DOHH2 (cell line): ENCODE measurements around the gene ZFAND2A.
A peak's percentile ranks its signal among the peaks of the same experiment; 100 is the strongest.
"Not testable (repeated sequence)": the region's sequence is repeated elsewhere in the genome, so short reads cannot be mapped to it uniquely, and the experiment has no call there.

Source experiments
- H3F3A ChIP-seq: fragments of 200-600 bp; sonication (generic), shearing (Covaris generic); 2 replicates; pipeline ENCODE4 v1.6.0; 2016; ENCODE audit warnings: antibody characterized with exemption, mild to moderate bottlenecking; ENCODE audit not compliant: control insufficient read depth, insufficient read depth
- H3K27ac ChIP-seq: fragments of 200-600 bp; sonication (generic); 2 replicates; pipeline ENCODE4 v1.5.1; 2014; ENCODE audit warnings: low read depth, mild to moderate bottlenecking, low read length, moderate library complexity
- H3K27me3 ChIP-seq: fragments of 200-600 bp; sonication (generic); 2 replicates; pipeline ENCODE4 v1.6.1; 2014; ENCODE audit warnings: mild to moderate bottlenecking, low read length, mixed read lengths; ENCODE audit not compliant: control insufficient read depth
- H3K36me3 ChIP-seq: fragments of 200-600 bp; sonication (generic); 2 replicates; pipeline ENCODE4 v1.6.1; 2014; ENCODE audit warnings: mild to moderate bottlenecking, low read length, moderate library complexity, mixed read lengths; ENCODE audit not compliant: control insufficient read depth
- H3K4me1 ChIP-seq: fragments of 200-600 bp; sonication (generic); 2 replicates; pipeline ENCODE4 v1.6.1; 2014; ENCODE audit warnings: mild to moderate bottlenecking, low read length, mixed read lengths; ENCODE audit not compliant: control insufficient read depth
- H3K4me2 ChIP-seq: fragments of 200-600 bp; sonication (generic); 2 replicates; pipeline ENCODE4 v1.6.0; 2014; ENCODE audit warnings: mild to moderate bottlenecking, low read length, moderate library complexity
- H3K4me3 ChIP-seq: fragments of 200-600 bp; sonication (generic); 2 replicates; pipeline ENCODE4 v1.5.1; 2014; ENCODE audit warnings: mild to moderate bottlenecking, low read length, mixed read lengths
- H3K79me2 ChIP-seq: fragments of 200-600 bp; sonication (generic); 2 replicates; pipeline ENCODE4 v1.6.1; 2014; ENCODE audit warnings: mild to moderate bottlenecking, low read length, mixed read lengths; ENCODE audit not compliant: control insufficient read depth
- H3K9me2 ChIP-seq: fragments of 200-600 bp; sonication (generic); replicated peaks from 2 replicates; pipeline ENCODE4 v1.6.1; 2014; ENCODE audit warnings: mild to moderate bottlenecking, low read length, mixed read lengths; ENCODE audit not compliant: control insufficient read depth
- H3K9me3 ChIP-seq: fragments of 200-600 bp; sonication (generic); 2 replicates; pipeline ENCODE4 v1.6.1; 2014; ENCODE audit warnings: antibody characterized with exemption, low read length, mixed read lengths; ENCODE audit not compliant: control insufficient read depth, insufficient read depth
- H4K20me1 ChIP-seq: fragments of 200-600 bp; sonication (generic); 2 replicates; pipeline ENCODE4 v1.6.0; 2014; ENCODE audit warnings: low read depth, mild to moderate bottlenecking, antibody characterized with exemption, low read length, moderate library complexity; ENCODE audit not compliant: control insufficient read depth, insufficient read depth
- EZH2phosphoT487 ChIP-seq: fragments of 200-600 bp; sonication (generic); IDR thresholded peaks from 2 replicates; pipeline ENCODE4 v1.6.1; 2017; ENCODE audit warnings: borderline replicate concordance, mild to moderate bottlenecking, antibody characterized with exemption, low read length, moderate library complexity, mixed read lengths
- TF ChIP-seq, protein P1 (sequence below): fragments of 200-600 bp; sonication (generic); IDR thresholded peaks from one replicate; pipeline ENCODE4 v1.5.1; 2014; ENCODE audit warnings: antibody characterized with exemption, mild to moderate bottlenecking, low read depth, low read length; ENCODE audit not compliant: poor library complexity, severe bottlenecking

Gene ZFAND2A

DNA sequence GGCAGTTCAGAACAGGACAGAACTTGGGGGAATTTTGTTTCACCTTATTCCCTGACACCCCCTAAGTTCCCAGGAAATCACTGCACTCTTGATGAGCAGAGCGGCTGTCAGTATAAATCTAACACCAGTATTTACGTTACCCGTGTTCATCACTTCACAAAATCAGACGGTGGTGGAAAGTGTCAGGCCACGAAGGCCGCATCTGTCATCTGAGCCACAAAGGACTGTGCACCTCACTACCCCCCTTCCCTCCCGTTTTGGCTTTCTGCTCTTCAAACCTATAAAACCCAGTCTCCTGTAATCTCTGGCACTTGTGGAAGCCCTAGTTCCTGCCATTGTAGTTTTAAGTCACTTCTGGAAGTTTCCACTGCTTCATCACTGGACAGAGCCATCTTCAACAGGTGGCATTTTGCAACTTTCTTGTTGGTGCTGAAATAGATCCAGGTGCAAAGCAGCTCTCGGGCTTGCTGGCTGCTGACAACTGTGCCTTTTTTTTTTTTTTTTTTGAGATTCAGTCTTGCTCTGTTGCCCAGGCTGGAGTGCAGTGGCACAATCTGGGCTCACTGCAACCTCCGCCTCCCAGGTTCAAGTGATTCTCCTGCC lies 9.5 kb downstream of the ZFAND2A start:
- H3K4me3 ChIP-seq: no peak overlapping the region
- no peak overlapping the region for H3K27ac ChIP-seq
- TF ChIP-seq, protein P1, sequence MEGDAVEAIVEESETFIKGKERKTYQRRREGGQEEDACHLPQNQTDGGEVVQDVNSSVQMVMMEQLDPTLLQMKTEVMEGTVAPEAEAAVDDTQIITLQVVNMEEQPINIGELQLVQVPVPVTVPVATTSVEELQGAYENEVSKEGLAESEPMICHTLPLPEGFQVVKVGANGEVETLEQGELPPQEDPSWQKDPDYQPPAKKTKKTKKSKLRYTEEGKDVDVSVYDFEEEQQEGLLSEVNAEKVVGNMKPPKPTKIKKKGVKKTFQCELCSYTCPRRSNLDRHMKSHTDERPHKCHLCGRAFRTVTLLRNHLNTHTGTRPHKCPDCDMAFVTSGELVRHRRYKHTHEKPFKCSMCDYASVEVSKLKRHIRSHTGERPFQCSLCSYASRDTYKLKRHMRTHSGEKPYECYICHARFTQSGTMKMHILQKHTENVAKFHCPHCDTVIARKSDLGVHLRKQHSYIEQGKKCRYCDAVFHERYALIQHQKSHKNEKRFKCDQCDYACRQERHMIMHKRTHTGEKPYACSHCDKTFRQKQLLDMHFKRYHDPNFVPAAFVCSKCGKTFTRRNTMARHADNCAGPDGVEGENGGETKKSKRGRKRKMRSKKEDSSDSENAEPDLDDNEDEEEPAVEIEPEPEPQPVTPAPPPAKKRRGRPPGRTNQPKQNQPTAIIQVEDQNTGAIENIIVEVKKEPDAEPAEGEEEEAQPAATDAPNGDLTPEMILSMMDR: no peak
- TF ChIP-seq EZH2phosphoT487: no peak
- no peaks in the 10 kb centered on the region for H3K27me3 ChIP-seq
- H3K79me2 ChIP-seq: no peaks in the 10 kb centered on the region
- H3K4me1 ChIP-seq: peaks cover 23% of the 10 kb centered on the region
- H3K36me3 ChIP-seq: peaks cover 50% of the 10 kb centered on the region
- H3K9me2 ChIP-seq: no peaks in the 10 kb centered on the region
- peaks cover 3% of the 10 kb centered on the region for H4K20me1 ChIP-seq
- no peak overlapping the region for H3K4me2 ChIP-seq
- H3F3A ChIP-seq: peaks cover 13% of the 10 kb centered on the region
- H3K9me3 ChIP-seq: no peaks in the 10 kb centered on the region

DNA sequence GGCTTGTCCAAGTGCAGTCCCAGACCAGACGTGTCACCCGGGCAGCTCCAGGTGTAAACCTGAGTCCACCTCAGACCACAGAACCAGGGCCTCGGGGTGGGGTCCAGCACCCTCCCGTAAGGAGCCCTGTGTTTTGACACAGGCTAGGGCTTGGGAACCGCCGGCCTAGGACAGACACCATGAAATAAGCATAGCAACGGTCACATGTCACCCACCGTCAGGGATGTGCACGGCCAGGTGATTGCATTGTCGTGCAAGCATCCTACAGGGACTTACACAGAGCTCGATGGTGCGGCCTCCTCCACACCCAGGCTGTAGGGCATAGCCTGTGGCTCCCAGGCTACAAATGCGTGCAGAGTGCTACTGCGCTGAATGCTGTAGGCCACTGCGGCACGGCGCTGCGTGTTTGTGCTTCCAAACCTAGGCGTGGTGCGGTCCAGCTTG lies 10.6 kb downstream of the ZFAND2A start:
- Histone ChIP-seq H3K27ac (no peak overlapping the region), H3K4me1 (peaks cover 31% of the 10 kb centered on the region)
- TF ChIP-seq EZH2phosphoT487: no peak
- TF ChIP-seq, protein P1: no peak

DNA sequence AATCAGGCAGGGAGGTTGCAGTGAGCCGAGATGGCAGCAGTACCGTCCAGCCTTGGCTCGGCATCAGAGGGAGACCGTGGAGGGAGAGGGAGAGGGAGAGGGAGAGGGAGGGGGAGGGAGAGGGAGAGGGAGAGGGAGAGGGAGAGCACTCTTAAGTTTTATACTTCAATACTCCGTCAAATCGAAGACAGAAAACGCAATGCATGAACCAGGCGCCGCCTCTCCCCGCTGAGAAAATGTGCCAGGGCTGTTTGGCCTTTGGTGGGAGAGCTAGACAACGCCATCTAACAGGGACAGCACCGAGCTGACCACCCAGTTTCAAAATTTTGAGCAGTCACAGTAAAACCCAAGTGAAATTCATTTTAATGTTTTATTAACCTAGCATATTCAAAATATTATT lies 12.1 kb downstream of the ZFAND2A start:
- H3K9me2 ChIP-seq, H3K79me2 ChIP-seq, H3K9me3 ChIP-seq, H3K27me3 ChIP-seq, H4K20me1 ChIP-seq: not testable (repeated sequence)
- H3K4me2 ChIP-seq: peak overlapping the region; percentile 32
- peak overlapping the region; percentile 7; the same call in 1 of the 2 replicates for H3K4me3 ChIP-seq
- peaks cover 42% of the 10 kb centered on the region for H3K4me1 ChIP-seq
- peak overlapping the region; percentile 24; the same call in 1 of the 2 replicates for H3K27ac ChIP-seq
- H3F3A ChIP-seq: peaks cover 15% of the 10 kb centered on the region
- H3K36me3 ChIP-seq: peaks cover 27% of the 10 kb centered on the region

More for the DNA sequence above, 10.6 kb downstream of the ZFAND2A start:
- H3K4me2 ChIP-seq: no peak overlapping the region
- H3K4me3 ChIP-seq: no peak overlapping the region
- no peaks in the 10 kb centered on the region for H3K79me2 ChIP-seq
- no peaks in the 10 kb centered on the region for H3K9me2 ChIP-seq
- peaks cover 3% of the 10 kb centered on the region for H4K20me1 ChIP-seq
- H3F3A ChIP-seq: peaks cover 13% of the 10 kb centered on the region
- peaks cover 41% of the 10 kb centered on the region for H3K36me3 ChIP-seq
- no peaks in the 10 kb centered on the region for H3K27me3 ChIP-seq
- no peaks in the 10 kb centered on the region for H3K9me3 ChIP-seq

DNA sequence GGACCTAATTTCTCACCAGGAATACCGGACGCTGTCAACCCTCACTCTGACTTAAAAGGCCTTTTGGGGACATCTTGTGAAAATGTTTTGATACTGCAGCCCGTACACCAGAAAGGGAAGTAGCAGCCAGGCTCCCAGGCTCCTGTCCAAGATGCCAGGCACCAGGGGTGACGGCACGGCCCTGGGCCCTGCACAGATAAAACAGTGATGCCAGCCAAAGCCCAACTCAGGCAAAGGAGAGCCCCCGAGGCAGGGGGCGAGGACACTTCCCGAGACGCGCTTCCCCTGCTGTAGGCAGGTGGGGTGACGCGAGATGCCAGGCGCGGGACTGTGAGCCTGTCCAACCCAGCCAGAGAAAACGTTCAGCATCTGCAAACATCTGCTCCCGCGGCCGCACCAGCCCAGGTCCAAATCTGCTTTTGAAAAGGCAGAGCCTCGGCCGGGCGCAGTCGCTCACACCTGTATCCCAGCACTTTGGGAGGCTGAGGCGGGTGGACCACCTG lies 15.7 kb downstream of the ZFAND2A start:
- Histone ChIP-seq H3K4me3 (no peak overlapping the region), H3K36me3 (no peaks in the 10 kb centered on the region; the same call in 1 of the 2 replicates), H4K20me1 (no peaks in the 10 kb centered on the region), H3K27me3 (peaks cover under 1% of the 10 kb centered on the region; the same call in 1 of the 2 replicates), H3K4me1 (peaks cover 36% of the 10 kb centered on the region), H3K79me2 (no peaks in the 10 kb centered on the region), H3K9me3 (no peaks in the 10 kb centered on the region), H3K9me2 (no peaks in the 10 kb centered on the region), H3K27ac (no peak overlapping the region), H3F3A (peaks cover 12% of the 10 kb centered on the region), H3K4me2 (0 out of 2 replicates have a peak overlapping the region, but pooled peaks have one; percentile 20)
- TF ChIP-seq EZH2phosphoT487: no peak
- TF ChIP-seq, protein P1: peak; percentile 54

DNA sequence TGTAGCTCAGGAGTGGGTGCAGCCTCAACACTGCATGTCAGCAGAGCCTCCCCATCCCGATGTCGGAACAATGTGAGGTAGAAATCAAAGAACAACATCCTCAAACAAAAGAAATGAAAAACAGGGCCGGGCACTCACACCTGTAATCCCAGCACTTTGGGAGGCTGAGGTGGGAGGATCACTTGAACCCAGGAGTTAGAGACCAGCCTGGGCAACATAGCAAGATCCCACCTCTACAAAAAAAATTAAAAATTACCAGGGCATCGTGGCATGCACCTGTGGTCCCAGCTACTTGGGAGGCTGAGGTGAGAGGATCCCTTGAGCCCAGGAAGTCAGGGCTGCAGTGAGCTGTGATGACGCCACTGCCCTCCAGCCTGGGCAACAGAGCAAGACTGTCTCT lies 17.0 kb downstream of the ZFAND2A start:
- H3K4me2 ChIP-seq, H3K9me2 ChIP-seq, H3K9me3 ChIP-seq, H3K4me3 ChIP-seq, H3K79me2 ChIP-seq, H3K27me3 ChIP-seq, H3K36me3 ChIP-seq, H3F3A ChIP-seq, H3K27ac ChIP-seq, H4K20me1 ChIP-seq: not testable (repeated sequence)
- peaks cover 32% of the 10 kb centered on the region for H3K4me1 ChIP-seq
